Measurements from ENCODE around the gene AGPAT4.
"Not testable (repeated sequence)": the region's sequence is repeated elsewhere in the genome, so short reads cannot be mapped to it uniquely, and the experiment has no call there.

The AGPAT4 gene

DNA sequence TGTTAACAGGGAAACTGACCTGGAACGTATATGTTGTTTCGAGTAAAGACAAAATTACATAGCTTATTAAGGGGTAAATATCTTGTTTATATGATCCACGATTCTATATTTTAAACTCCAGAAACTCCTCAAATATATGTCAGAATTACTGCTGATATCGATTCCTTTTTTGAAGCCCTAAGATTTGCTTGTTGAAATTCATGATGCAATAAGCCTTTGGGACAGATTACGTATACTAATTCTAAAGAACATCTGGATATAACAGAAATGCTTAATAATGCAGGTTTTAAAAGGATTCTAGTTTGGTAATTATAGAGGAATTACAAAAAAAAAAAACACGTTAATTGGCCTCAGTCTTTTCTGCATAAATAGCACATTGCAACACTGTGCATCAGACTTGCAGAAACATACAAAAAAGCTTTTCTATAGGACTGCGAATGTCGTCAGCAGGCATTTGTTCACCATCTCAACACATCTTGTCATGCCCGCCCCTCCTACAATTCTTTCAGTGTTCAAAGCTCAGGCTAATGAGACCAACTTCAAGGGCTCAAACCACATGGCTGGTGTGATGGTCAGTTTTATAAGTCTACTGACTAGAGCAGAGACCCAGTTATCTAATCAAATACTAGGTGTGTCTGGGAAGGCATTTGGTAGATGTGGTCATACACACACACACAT lies 74.9 kb downstream of the AGPAT4 start:
- no peak for DNase-seq

GRCh38 chr6:161198176-161198575 lies 75.7 kb downstream of the AGPAT4 start:
- DNase-seq: no peak

DNA sequence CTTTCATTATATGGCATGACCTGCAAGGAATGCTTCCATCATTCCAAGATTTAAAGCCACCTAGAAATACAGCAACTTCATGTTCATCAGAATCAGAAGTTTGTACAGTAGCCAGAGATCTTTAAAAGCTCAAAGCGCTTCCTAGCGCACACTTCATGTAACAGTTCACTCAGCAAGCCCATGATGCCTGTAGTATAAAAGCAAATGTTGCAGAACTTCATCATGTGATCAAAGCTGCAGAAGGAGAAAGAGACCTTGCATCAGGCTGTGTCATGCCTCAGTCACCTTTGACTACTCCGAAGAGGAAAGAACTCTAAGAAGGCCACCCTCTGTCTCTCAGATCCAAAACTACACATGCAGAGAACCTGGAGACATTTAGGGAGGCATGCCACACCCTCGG lies 78.5 kb downstream of the AGPAT4 start:
- no peak for DNase-seq

- no peak for DNase-seq
These were observed 79.5 kb downstream of the AGPAT4 start for GRCh38 chr6:161194374-161194773.

DNA sequence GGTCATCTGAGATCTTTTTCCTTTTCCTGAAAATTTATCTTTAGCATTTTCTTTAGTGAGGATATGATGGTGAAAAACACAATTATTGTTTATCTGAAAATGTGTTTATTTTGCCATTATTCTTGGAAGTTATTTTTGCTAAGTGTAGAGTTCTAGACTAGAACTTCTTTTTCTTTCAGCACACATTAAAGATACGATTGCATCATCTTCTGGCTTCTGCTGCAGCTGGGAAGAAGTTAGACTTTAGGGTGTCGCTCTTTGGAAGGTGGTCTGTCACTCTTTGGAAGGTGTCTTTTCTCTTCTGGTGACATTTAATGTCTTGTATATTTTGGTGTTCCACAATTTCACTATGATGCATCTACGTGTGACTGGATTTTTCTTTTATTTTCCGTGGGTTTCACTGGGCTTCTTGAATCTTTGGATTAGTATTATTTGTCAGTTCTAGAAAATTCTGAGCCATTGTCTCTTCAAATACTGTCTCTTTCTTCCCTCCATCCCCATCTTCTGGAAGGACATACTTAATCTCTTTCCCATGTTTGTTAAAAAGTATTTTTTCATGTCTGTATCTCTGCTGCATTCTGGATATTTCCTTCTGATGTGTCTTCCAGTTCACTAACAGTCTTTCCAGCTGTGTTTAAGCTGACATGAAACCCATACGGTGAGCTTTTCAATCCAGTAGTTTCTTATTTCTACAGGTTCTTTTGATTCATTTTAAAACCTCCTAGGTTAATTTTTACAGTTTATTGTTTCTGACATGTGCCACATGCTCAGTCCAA lies 81.0 kb downstream of the AGPAT4 start:
- DNase-seq: no peak

- DNase-seq: no peak
These were observed 82.2 kb downstream of the AGPAT4 start for GRCh38 chr6:161191671-161192070.

DNA sequence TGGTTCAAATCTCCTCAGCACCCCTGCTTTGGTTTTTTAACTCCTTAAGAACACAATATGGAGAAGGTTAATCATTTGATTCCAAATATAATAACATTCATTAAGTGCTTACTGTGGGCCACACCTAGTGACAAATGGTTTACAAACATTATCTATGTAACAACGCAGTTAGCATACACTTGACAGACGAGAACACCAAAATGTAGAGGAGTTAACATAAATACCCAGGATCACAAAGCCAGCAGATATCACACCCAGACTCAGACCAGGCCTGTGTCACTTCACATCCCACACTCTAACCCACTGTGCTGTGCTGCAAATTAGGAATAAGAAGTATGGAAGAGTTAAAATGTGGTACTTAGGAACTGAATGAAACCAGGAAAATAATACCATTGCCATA lies 82.9 kb downstream of the AGPAT4 start:
- no peak for DNase-seq

- DNase-seq: no peak
These were observed 84.0 kb downstream of the AGPAT4 start for GRCh38 chr6:161189891-161190290.

- no peak for DNase-seq
These were observed 85.1 kb downstream of the AGPAT4 start for GRCh38 chr6:161188547-161189465.

GRCh38 chr6:161186173-161186769 lies 87.6 kb downstream of the AGPAT4 start:
- DNase-seq: no peak

- DNase-seq: no peak
These were observed 92.7 kb downstream of the AGPAT4 start for GRCh38 chr6:161181121-161181520.

DNA sequence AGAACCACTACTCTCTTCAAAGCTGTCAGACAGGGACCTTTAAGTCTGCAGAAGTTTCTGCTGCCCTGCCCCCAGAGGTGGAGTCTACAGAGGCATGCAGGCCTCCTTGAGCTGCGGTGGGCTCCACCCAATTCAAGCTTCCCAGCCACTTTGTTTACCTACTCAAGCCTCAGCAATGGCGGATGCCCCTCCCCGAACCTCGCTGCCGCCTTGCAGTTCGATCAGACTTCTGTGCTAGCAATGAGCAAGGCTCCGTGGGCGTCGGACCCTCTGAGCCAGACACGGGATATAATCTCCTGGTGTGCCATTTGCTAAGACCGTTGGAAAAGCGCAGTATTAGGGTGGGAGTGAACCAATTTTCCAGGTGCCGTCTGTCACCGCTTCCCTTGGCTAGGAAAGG lies 95.7 kb downstream of the AGPAT4 start:
- not testable (repeated sequence) for DNase-seq

- not testable (repeated sequence) for DNase-seq
These were observed 97.4 kb downstream of the AGPAT4 start for GRCh38 chr6:161176428-161176827.

DNA sequence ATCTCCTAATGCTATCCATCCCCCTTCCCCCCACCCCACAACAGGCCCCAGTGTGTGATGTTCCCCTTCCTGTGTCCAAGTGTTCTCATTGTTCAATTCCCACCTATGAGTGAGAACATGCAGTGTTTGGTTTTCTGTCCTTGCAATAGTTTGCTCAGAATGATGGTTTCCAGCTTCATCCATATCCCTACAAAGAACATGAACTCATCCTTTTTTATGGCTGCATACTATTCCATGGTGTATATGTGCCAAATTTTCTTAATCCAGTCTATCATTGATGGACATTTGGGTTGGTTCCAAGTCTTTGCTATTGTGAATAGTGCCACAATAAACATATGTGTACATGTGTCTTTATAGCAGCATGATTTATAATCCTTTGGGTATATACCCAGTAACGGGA lies 101.1 kb downstream of the AGPAT4 start:
- not testable (repeated sequence) for DNase-seq

DNA sequence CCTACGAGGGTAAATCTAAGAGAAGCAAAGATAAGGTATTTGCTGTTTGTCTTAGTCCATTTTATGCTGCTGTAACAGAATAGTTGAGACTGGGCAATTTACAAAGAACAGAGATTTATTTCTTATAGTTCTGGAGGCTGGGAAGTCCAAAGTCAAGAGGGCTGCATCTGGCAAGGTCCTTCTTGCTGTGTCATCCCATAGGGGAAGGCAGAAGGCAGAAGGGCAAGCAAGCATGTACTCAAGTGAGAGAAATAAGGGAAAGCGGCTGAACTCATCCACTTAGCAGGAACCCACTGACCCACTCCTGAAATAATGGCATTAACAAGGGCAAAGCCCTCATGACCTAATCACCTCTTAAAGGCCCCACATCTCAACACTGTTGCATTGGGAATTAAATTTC lies 102.7 kb downstream of the AGPAT4 start:
- DNase-seq: peak; percentile 33

DNA sequence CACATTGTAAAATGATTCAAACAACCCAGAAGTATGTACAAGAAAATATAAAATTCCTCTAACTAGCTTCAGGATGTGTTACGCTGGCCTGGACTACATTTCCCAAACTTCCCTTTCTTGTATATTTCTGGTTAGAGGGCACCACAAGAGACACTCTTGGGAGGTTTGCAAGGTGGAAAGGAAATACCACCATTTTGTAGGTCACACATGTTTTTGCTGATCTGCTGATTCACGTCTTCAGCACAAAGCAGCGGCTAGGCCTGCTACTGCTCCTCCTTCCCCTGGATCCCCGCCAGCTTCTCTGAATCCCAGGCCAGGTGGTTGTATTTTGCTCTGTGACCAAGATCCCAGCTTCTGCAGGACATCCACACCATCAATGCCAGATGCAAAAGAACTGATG lies 104.2 kb downstream of the AGPAT4 start:
- peak; percentile 47 for DNase-seq

DNA sequence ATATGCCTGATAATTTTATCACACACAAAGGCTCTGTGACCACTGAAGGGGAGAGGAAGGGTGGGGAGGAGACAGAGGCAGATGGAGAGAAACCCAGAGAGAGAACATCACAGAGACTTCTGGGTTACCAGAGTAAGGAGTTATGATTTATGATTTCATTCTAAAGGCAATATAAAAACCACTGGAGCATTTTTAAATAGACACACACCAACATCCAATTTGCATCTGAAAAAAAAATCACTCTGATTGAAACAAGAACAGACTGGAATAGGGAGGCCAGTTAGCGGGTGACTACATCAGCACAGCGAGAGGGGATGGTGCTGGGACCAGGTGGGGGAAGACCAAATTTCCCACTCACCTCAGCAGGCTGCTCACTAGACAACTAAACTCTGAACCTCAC lies 104.8 kb downstream of the AGPAT4 start:
- no peak for DNase-seq

- DNase-seq: peak; percentile 50
These were observed 105.5 kb downstream of the AGPAT4 start for GRCh38 chr6:161168281-161168891.

- DNase-seq: no peak
These were observed 107.2 kb downstream of the AGPAT4 start for GRCh38 chr6:161166677-161167076.

- DNase-seq: no peak
These were observed 107.7 kb downstream of the AGPAT4 start for GRCh38 chr6:161166176-161166575.

DNA sequence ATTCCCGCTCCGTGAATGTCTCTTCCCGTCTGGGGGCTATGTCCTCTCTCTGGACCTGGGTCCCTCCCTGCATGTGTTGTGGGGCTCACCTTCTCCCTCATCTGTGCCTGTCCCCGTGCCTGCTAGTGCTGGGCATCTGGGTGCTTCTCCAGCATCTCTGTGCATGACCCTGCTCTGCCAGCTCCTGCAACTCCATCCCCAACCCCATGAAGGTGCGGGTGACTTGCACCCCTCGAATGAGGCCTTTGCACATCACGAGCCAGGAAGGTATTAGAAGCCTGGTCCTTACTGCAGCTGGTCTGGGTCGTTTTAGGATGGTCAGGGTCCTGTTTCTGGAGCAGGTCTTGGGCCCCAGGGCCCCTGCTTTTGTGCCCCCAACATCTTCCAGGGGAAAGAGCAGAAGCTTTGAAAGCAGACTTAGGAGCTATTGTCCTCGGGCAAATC lies 109.7 kb downstream of the AGPAT4 start:
- DNase-seq: no peak

- DNase-seq: no peak
These were observed 110.2 kb downstream of the AGPAT4 start for GRCh38 chr6:161163466-161164181.
